ENCODE measurements around the gene PQBP1. TPM values are rescaled to one million over a fixed set of nuclear protein-coding genes. Genes with fewer than 3 reads are reported as not detected.

PQBP1 gene
- total and polyA plus RNA-seq, 2 donors (not counting 1 experiment from before 2014, with no cell fraction given) = 41.1 to 57.0 TPM

DNA sequence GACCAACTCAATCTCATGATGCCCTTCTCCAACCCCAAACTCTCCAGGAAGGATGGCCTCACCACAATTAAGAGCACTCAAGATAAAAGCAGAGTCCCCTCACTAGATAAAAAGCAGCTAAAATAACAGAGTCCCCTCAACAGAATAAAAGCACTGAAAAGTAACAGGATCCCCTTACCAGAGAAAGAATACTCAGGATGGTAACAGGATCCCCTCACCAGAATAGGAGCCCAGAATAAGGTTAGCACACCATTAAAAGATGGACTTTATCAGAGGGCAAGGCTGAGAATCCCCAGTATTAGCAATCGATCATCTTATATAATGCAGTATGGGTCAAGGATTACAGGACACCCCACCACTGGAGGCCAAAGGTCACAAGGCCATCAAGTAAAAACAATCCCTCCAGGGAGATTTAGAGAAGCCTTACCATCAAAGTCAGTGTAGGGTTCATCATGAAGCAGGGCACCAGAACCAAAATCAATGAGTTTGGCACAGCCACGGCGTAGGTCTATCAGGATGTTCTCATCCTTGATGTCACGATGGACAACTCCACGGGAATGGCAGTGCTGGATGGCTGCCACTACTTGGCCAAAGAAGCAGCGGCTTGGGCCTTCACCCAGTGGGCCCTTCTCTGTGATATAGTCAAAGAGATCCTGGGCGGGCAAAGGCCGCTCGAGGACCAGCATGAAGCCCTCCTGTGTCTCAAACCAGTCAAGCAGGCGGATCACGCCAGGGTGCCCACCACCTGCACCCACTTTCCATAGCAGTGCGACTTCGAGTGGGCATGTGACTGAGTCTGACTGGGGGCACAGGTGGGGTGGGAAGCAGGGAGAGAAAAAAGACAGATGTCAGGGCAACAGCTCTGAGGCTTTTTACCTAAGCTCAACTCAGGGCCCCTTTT lies 17.1 kb downstream of the PQBP1 start:
- DNase-seq (ENCODE audit: low read depth in 2 of 2) = no peak
- TF ChIP-seq, protein P1, sequence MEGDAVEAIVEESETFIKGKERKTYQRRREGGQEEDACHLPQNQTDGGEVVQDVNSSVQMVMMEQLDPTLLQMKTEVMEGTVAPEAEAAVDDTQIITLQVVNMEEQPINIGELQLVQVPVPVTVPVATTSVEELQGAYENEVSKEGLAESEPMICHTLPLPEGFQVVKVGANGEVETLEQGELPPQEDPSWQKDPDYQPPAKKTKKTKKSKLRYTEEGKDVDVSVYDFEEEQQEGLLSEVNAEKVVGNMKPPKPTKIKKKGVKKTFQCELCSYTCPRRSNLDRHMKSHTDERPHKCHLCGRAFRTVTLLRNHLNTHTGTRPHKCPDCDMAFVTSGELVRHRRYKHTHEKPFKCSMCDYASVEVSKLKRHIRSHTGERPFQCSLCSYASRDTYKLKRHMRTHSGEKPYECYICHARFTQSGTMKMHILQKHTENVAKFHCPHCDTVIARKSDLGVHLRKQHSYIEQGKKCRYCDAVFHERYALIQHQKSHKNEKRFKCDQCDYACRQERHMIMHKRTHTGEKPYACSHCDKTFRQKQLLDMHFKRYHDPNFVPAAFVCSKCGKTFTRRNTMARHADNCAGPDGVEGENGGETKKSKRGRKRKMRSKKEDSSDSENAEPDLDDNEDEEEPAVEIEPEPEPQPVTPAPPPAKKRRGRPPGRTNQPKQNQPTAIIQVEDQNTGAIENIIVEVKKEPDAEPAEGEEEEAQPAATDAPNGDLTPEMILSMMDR (conservative IDR thresholded peaks at IDR 0.05 in 1 of 2, IDR thresholded peaks at IDR 0.05 in 1 of 2; ENCODE audit: low read depth in 1 of 2, low read length in 2 of 2) = no peak
- no peak for TF ChIP-seq EZH2 (IDR thresholded peaks at IDR 0.05; ENCODE audit: low read length, missing control alignments)

DNA sequence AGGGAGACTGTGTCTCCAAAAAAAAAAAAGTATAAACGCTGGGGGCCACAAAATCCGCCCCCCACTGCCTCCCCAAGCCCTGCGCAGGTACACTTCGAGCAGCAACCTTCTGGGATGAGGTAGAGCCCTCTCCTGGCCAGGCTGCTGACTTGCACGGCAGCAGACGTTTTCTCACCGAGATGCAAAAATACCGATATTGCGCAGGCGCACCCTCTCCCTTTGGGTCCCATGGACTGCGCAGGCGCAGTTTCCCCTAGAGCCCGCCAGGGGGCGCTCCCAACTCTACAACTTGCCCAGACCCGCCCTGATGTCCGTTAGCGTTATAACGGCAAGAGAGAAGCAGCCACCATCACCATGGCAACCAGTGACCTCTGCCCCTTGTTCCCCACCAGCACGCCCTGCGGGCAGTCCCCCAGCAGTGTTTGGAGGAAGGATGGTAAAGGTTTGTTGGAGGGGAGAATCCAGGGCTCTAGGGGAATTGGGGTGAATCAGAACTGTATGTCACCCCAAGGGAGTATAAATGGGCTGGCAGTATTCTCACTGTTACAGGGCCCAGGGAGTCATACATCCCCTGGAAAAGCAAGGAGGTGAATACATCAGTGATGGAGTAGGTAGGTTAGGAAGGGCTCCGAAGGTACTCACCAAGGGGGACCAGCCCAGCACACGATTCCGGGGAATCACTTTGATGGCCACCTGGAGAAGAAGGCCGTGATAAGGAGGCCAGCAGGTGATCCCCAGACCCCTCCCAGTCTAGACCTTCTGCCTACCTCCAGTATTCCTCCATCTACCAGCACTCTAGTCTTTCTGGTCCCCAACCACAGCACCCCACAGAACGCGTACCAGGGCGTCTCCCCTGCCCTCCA lies 19.6 kb downstream of the PQBP1 start:
- Histone ChIP-seq H3K4me2 (ENCODE audit: extremely low read depth, insufficient read depth, low read length) (peak overlapping the region; percentile 76), H3K27me3 (ENCODE audit: control insufficient read depth, insufficient read depth, low read length) (no peaks in the 10 kb centered on the region), H3K27ac (ENCODE audit: insufficient read depth, low read length) (peak overlapping the region; percentile 43), H3K4me1 (ENCODE audit: control insufficient read depth, extremely low read depth, insufficient read depth, low read length) (no peaks in the 10 kb centered on the region), H3K9ac (ENCODE audit: insufficient read depth, low read length) (no peak overlapping the region), H3K36me3 (ENCODE audit: control insufficient read depth, insufficient read depth, low read length) (no peaks in the 10 kb centered on the region), H2AFZ (ENCODE audit: low read length) (no peak overlapping the region), H3K4me3 (replicated peaks in 1 of 4; ENCODE audit: control extremely low read depth in 1 of 4, insufficient read depth in 1 of 4, low read depth in 3 of 4, low read length in 4 of 4) (peak overlapping the region in 2 of 4 experiments; percentile 43 to 58), H3K79me2 (ENCODE audit: control insufficient read depth, insufficient read depth, low read length) (peaks cover 6% of the 10 kb centered on the region), H3K9me3 (ENCODE audit: control insufficient read depth, insufficient read depth, low read depth, low read length) (no peaks in the 10 kb centered on the region), H4K20me1 (ENCODE audit: control insufficient read depth, extremely low read depth, insufficient read depth, low read length) (no peaks in the 10 kb centered on the region)
- TF ChIP-seq, protein P1 (conservative IDR thresholded peaks at IDR 0.05 in 1 of 2, IDR thresholded peaks at IDR 0.05 in 1 of 2; ENCODE audit: low read depth in 1 of 2, low read length in 2 of 2) = peak; percentile 65 to 78
- no peak for TF ChIP-seq EZH2 (IDR thresholded peaks at IDR 0.05; ENCODE audit: low read length, missing control alignments)
- peak; percentile 76 to 89 for DNase-seq (ENCODE audit: low read depth in 2 of 2)

More for the DNA sequence above, 17.1 kb downstream of the PQBP1 start:
- no peak overlapping the region for H2AFZ ChIP-seq (ENCODE audit: low read length)
- H3K4me2 ChIP-seq (ENCODE audit: extremely low read depth, insufficient read depth, low read length) = no peak overlapping the region
- no peaks in the 10 kb centered on the region for H3K36me3 ChIP-seq (ENCODE audit: control insufficient read depth, insufficient read depth, low read length)
- H3K9me3 ChIP-seq (ENCODE audit: control insufficient read depth, insufficient read depth, low read depth, low read length) = no peaks in the 10 kb centered on the region
- no peak overlapping the region for H3K9ac ChIP-seq (ENCODE audit: insufficient read depth, low read length)
- H3K4me1 ChIP-seq (ENCODE audit: control insufficient read depth, extremely low read depth, insufficient read depth, low read length) = no peaks in the 10 kb centered on the region
- H3K27ac ChIP-seq (ENCODE audit: insufficient read depth, low read length) = no peak overlapping the region
- no peak overlapping the region for H3K4me3 ChIP-seq (replicated peaks in 1 of 4; ENCODE audit: control extremely low read depth in 1 of 4, insufficient read depth in 1 of 4, low read depth in 3 of 4, low read length in 4 of 4)
- H3K79me2 ChIP-seq (ENCODE audit: control insufficient read depth, insufficient read depth, low read length) = peaks cover 21% of the 10 kb centered on the region
- H4K20me1 ChIP-seq (ENCODE audit: control insufficient read depth, extremely low read depth, insufficient read depth, low read length) = no peaks in the 10 kb centered on the region
- no peaks in the 10 kb centered on the region for H3K27me3 ChIP-seq (ENCODE audit: control insufficient read depth, insufficient read depth, low read length)

DNA sequence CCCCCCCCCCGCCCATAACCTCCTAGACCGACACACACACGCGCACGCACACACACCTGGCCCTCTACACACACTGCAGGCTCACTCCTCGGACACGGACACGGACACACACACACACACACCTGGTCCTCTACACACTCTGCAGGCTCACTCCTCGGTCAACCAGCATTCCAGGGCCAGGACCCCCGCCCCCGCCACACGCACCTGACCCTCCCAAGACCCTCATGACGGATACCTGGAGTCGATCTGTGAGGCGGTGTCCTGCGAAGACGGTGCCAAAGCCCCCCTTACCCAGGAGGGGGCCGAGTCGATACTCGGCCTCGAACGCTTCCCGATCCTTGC lies 20.5 kb downstream of the PQBP1 start:
- H3K27me3 ChIP-seq (ENCODE audit: control insufficient read depth, insufficient read depth, low read length) = no peaks in the 10 kb centered on the region
- no peaks in the 10 kb centered on the region for H3K36me3 ChIP-seq (ENCODE audit: control insufficient read depth, insufficient read depth, low read length)
- no peak for TF ChIP-seq EZH2 (IDR thresholded peaks at IDR 0.05; ENCODE audit: low read length, missing control alignments)
- TF ChIP-seq, protein P1 (conservative IDR thresholded peaks at IDR 0.05 in 1 of 2, IDR thresholded peaks at IDR 0.05 in 1 of 2; ENCODE audit: low read depth in 1 of 2, low read length in 2 of 2) = no peak
- peak overlapping the region; percentile 62 for H3K9ac ChIP-seq (ENCODE audit: insufficient read depth, low read length)
- no peak overlapping the region for H3K4me2 ChIP-seq (ENCODE audit: extremely low read depth, insufficient read depth, low read length)
- no peaks in the 10 kb centered on the region for H3K9me3 ChIP-seq (ENCODE audit: control insufficient read depth, insufficient read depth, low read depth, low read length)
- H3K27ac ChIP-seq (ENCODE audit: insufficient read depth, low read length) = peak overlapping the region; percentile 58
- H2AFZ ChIP-seq (ENCODE audit: low read length) = no peak overlapping the region
- no peaks in the 10 kb centered on the region for H3K4me1 ChIP-seq (ENCODE audit: control insufficient read depth, extremely low read depth, insufficient read depth, low read length)
- peak overlapping the region; percentile 36 to 58 (median 48) for H3K4me3 ChIP-seq (replicated peaks in 1 of 4; ENCODE audit: control extremely low read depth in 1 of 4, insufficient read depth in 1 of 4, low read depth in 3 of 4, low read length in 4 of 4)
- peaks cover 6% of the 10 kb centered on the region for H3K79me2 ChIP-seq (ENCODE audit: control insufficient read depth, insufficient read depth, low read length)
- no peaks in the 10 kb centered on the region for H4K20me1 ChIP-seq (ENCODE audit: control insufficient read depth, extremely low read depth, insufficient read depth, low read length)
- DNase-seq (ENCODE audit: low read depth in 2 of 2) = no peak
